HG03060 (cell line): ENCODE results near the gene PIWIL1.

Source experiments
- ATAC-seq: cut with Tn5 transposase; IDR thresholded peaks from one replicate; pipeline ENCODE4 v1.9.1; 2021; ENCODE audit warnings: low read depth, moderate number of reproducible peaks; ENCODE audit not compliant: unreplicated experiment

PIWIL1 gene

DNA sequence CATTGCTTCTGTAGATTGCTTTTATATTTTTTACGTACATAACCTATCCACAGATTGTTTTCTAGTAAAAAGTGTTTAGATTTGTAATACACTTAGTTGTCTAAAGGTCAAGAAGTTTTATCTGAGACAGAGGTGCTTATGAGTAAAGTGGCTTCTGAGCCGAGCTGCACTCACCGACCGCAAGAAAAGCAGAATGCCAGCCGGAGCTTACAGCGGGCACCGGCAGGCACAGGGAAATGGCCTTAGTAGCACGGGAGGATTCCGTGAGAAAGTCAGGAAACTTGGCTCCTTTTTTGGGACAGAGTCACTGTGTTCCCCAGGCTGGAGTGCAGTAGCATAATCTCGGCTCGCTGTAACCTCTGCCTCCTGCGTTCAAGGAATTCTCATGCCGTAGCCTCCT, 29.8 kb downstream of the PIWIL1 start:
- ATAC-seq: no peak

DNA sequence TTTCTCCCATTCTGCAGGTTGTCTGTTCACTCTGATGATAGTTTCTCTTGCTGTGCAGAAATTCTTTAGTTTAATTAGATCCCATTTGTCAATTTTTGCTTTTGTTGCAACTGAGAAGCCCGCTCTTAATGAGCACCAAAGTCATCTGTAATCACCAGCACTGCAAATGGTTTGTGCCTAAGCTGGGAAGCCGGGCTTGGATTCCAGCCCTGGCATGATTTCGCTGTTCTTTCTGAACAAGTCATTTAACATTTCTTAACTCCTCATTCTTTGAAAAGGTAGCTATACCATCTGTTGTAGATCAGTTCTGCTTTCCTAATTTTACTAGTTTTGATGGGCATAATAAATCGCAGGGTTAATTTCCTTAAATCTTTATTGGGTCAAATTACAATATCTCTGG, 32.1 kb downstream of the PIWIL1 start:
- no peak for ATAC-seq

DNA sequence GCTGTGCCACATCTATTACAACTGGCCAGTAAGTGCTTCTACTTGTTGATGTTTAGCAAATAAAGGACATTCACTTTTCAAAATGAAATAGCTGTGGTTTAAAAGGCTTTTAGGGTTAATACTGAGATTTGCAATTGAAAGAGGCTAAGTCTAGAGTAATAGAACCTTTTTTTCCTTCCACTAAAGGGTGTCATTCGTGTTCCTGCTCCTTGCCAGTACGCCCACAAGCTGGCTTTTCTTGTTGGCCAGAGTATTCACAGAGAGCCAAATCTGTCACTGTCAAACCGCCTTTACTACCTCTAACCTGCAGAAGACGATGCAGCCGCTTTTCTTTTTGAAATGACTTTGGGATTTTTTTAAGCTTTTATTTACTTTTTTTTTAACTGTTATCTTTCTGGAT, 33.6 kb downstream of the PIWIL1 start:
- no peak for ATAC-seq

DNA sequence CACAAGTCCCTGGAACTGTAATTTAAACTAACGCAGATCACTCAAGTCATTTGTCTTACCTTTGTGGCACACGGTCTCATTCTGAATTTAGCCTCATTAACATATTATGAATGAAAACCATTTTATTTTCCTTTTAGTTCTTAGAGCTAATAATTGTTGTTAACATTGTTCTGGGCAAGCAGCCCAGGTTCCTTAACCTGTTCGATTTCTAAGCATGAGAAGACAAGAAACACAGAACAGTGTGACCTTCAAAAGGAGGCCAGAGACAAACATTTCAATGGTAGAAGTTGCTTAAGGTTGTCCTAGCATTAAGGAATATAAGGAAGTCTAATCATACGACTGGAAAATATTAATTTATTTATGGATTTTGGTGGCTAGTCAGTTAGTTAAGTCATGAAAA, 35.2 kb downstream of the PIWIL1 start:
- ATAC-seq: no peak

DNA sequence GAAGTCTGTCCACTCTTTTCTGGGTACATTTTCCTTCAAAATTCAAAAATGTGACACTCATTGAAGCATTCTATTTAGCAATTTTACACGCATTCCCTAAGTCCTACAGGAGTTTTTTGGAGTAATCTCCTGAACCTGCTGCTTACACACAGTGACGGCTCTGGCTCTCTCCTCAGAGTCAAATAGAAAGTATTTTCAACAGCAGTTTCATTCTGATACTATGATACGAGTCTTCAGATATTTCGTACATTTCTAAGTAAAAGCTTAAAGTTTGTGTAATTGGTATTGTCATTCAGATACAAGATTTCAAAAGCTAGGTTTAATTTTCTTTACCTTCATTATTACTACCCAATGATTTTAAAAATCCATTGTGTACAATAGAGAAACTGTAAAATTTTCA, 36.4 kb downstream of the PIWIL1 start:
- no peak for ATAC-seq

DNA sequence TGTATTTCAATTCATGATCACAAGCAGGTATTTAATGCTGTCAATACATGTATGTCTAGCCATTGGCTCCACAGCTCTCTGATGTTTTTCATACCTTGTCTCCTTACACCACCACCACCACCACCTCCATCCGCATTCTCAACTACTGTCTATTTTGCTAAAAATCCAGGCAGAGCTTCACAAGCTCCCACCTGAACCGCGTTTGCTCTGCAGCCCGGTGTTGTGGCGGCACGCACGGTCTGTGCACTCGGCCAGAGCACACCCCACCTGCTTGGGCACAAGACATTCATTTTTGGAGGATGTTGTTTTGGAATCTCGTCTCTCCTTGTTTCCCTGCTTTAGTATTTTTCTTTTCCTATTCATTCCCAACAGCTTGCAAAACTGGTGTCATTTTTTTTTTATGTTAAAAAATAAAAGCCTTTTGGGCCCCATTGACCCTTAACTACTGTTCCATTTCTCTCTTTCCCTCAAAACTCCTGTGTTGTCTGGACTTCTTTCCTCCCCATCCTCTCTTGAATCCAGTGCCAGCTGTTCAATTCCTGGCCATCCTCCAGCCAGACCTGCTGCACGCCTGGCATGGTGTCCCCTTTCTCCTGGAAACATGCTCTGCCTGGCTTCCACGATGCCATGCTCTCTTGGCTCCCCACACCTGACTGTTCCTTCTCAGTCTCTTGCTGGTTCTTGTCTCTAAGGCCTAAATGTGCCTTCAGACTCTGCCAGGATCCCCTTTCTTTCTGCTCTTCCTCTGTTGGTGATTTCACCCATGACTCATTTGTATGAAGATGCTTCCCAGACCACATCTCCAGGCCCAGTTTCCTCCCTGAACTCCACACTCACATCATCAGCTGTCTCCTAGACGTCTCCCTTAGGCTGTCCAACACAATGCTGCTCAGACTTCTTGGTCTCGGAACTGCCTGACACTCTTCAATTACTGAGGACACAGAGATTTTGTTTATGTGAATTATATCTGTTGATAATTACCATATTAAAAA, 37.9 kb downstream of the PIWIL1 start:
- no peak for ATAC-seq

DNA sequence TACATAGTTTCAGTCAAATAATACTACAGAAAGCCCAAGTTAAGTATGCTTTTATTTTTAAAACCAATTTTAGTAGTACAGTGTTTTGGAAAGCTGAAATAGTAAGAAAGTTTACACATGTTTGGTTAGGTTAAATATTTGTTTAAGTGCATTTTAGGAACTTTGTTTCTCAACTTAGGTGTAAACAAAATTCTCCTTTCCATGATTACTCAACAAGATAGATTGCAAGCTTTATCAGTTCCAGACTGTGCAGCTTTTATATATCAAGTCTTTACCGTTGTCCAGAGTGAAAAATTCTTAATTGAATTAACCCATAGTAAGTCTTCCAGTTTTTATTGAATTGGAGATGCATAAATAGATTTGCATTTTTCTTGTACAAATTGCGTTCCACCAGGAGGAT, 45.1 kb downstream of the PIWIL1 start:
- ATAC-seq: no peak

DNA sequence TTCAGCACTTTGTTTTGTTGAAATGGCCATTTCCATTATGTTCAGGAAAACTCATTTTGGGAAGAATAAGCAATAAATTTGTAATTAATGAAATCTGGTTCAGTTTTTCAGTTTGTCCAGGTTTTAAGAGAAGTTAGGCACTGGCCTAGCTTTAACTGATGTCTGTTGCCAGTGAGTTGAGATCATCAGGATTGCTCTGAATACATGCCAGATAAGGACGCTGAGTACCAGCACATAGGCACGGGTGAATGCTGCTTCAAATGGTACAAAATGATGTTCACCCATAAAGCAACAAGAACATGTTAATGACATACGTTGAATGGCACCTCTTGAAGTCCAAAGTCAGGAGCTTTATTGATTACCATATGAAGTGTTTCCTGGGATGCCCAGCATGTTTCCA, 46.5 kb downstream of the PIWIL1 start:
- no peak for ATAC-seq

DNA sequence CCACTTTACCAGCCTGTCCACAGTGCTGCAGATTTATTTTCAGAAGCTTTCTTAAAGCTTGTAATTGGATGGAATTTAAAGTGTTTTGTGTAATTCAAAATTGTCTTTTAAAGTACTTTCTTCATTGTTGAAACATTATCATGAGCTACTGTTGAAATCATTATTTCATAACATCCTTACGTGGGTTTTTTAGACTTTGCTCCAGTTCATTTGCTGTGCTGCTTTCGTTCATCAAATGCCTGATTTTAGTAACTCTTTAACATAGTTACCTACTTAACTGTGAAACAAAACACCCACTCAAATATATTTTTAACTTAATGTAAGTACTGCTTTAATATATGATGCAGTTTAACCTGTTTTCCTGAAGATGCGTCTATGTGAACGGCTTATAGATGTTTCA, 47.5 kb downstream of the PIWIL1 start:
- ATAC-seq: no peak

DNA sequence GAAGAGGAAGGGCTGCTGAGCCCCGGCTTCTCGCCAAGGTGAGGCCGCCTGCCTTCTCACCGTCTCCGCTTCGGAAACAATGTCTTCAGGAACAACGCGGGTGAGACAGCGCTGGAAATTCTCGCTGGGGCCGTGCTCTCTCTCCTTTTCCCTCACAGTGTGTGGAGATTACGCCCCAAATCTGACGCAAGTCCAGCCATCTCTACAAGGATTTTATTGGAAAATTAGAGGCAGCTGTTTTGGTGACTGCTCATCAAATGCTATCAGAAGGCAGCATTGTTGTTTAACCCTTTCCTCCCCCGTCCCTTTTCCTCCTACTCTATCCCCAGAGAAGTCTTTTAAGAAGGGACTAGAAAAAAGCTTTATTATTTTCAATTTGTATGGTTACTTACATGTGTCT, 53.5 kb downstream of the PIWIL1 start:
- ATAC-seq: no peak

DNA sequence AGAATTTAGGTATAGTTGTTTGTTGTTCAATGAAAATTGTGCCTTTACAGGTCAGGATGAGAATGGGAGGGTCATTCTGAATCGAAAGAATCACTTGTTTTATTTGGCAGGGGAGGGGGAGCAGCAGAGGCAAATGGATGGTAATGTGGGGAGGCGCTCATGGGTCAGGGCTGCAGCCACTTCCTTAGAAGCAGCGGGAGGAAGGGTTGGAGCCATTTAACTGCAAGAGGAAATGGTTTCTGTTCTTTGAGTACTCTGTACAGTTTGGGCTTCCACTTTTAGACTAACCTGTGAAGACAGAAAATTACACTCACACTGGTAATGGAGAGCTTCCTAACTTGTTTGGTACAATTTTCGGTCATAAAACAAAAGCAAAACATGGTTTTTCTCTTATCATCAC, 57.2 kb downstream of the PIWIL1 start:
- ATAC-seq: no peak

DNA sequence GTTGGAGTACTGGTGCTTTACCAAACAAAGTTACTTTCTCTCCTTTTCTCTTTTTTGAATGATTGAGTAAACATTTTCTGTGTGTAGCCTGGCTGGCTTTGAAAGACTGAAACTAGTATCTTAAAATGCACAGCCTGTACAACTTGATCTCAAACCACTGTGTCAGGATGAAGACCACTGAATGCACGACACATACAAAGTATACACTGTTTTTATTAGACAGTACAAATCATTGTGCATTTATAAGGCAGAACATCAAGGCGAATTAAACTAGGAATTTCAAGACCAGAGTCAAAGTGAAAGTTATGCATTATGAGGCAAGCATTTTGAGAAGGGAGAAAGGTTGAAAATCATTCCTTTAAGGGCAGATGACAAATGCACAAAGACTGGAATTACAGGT, 59.0 kb downstream of the PIWIL1 start:
- no peak for ATAC-seq

DNA sequence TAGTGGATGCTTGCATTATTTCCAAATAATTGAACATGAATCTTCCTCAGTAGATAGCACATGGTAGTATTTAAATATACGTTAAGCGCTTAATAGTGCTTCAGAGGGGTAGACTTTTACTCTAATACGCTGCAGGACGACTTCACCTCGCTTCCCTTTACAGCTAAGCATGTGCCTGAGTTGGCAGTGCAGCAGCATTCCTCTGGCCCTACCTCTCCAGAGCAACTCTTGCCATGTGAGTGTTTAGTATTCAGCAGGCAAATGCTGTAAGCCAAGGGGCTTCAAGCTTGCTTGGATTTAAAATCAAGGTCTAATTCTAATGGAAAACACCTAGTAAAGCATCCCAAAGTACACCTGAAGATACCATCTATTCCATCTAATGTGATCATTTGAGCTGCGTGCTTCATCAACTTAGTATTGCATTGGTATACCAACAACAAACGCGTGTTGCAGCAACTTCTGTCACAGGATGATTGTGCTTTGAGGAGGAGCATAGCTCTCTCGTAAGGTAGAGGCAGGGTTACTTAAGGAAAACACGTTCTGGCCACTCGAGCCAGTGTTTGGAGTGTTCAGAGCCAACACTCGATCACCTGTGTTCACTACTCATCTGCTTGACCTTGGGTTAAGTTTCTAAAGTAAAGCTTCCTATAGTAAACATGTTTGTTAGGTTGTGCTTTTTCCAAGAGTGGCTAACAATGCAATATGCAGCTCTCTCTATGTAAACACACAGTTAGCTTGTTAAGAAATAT, 60.6 kb downstream of the PIWIL1 start:
- no peak for ATAC-seq

DNA sequence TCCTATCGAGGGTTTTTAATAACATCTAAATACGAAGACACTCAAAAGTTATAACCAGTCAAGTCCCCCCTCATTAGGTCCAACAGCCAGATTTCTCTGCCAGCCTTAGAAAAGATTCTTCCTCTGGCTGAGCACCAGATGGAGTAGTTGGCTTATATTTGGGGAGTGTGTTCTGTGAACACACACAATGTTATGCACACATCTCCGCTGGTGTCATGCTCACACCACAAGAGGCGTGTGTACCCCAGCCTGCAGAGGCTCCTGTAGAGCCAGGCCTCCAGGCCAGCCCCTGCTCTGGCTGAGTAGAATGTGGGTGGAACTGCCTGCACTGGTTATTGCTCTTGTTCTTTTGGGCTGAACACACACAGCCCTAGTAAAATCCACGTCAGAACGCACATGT, 64.0 kb downstream of the PIWIL1 start:
- no peak for ATAC-seq

DNA sequence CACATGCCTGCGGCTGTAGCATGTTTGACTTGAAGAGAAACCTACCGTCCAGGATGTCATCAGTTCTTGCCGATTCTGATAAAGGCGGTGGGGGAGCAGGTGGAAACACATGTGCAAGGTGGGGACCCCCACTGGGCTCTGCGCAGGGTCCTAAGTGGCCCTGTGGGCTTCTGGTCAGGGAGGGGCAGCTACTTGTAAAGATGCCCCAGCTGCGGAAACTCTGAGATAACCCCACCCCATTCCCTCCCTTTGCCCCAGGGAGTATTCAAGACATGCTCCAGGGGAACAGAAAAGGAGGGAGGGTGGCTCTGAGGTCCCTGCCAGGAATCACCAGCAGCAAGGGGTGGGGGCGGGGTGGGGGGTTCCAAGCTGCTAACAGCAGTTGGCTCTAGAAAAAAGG, 67.6 kb downstream of the PIWIL1 start:
- no peak for ATAC-seq

DNA sequence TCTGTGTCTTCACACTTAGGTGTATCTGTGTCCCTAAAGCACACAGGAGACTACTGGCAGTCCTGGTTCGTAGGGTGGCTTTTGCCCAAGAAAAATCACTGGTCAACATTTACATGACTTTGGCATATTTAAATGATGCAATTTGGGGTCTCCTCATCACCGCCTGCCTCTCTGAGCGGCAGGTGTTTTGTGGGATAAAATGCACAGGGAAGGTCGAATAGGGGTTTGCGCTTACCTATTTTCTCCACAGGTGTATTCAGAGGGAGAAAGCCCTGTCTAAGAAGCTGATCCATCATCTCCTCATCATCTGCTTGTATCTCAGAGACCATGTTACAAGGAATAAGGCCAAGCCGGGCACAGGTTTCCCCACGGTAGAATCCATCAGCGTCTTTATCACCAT, 74.7 kb downstream of the PIWIL1 start:
- ATAC-seq: no peak

DNA sequence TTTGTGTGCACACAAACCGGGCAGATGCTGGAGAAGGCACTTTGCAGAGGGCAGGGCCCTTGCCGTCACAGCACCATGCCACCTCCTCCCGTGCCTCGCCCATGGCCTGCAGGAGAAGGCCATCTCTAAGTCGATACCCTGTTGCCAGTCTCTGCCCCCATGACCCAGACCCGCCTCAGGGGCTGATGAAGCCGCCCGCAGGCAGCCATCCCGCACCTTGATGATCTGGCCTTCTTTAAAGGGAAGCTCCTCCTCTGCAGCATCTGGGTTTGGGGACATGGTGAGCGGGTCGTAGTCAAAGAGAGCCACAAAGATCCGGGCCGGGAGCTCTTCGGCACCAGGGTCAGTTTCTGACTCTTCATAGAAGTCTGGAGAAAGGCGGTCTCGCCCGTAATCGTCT, 76.2 kb downstream of the PIWIL1 start:
- no peak for ATAC-seq

DNA sequence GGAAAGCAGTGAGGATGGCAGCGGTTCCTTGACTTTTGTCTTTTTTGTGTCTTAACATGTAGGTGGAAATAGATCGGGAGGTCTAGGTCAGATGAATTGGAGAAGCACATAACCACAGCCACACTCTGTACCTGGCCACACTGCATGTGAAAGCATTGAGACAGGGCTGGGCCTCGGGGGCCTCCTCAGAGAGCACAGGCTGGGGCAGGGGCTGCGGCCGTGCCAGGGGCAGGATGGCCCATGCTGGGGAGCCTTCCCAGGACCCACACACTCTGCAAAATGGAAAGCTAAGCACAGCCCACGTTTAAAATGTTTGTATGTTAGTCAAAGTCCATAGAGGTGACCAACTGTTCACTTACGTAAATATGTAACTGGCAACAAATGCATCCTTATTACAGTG, 76.7 kb downstream of the PIWIL1 start:
- no peak for ATAC-seq

DNA sequence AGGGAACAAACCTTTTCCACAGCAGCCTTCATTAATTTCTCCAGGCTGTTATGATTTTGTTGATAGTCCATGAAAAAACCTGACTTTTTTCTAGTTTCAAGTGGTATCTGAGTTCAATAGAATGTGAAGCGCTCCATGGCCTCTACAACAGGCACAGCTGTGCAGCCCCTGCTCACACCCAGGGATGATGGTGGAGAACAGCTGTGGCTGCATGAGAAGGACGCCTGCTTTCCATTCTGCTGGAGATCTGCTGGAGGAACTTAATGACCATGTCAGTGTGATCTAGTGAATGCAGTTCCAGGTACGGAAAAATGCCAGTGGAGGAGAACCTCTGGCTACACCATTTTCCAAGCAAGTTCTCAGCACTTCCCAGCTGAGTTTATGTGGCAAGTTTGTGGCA, 80.6 kb downstream of the PIWIL1 start:
- no peak for ATAC-seq

DNA sequence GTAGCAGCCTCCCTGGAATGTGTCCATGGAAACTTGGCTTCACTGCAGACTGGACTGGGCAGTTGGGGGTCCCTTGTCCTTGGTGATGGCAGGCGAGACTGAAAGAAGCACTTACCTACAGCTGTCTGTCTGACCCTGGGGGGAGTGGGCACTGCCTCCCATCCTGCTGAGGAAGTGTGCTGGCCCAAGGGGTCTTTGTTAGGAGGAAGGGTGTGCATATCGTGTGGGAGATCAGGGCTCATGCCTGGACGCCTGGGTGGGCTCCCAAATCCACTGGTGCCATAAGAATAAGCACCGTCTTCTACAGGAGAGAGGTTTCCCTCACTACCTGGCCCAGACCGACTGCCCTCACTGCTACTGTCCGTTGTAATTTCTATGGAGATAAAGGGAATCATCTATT, 81.4 kb downstream of the PIWIL1 start:
- no peak for ATAC-seq

DNA sequence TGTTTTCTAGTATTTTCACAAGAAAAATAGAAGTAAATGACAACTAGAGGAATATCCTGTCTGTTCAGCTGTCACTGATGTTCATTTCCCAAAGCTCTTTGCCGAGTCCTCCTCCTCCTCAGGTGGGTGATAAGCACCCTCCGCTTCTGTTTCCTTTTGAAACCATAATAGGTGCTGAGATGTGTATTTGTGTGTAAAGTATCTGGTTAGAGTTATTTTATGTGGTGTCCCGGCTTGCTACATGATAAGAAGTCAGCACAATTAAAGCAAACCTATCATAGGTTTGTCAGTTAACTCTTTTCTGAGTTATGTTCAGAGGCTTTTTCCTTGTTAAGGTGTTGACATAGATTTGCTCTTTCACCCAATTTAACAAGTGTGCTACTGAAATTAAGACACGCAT, 82.4 kb downstream of the PIWIL1 start:
- no peak for ATAC-seq

DNA sequence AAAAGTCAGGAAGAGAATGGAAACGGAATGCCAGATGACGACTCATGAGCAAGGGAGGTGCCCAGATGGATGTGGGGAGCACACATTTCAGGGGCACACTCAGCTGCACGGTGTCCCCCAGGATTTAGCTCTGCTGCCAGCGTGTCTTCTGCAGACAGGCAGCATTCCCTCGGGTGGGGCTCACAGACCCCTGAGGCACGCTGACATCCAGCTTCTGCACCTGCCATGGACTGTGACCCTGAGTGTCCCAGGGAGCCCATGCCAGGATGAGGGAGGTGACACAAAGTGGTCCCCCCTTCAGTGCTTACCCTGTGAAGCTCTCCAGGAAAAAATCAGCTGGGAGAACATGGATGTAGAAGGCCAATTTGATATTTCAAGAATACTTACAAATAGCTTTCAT, 84.2 kb downstream of the PIWIL1 start:
- no peak for ATAC-seq
